Transverse colon (tissue), 4 donors: ENCODE results near the gene YIPF4. TPM values are rescaled to one million over a fixed set of nuclear protein-coding genes. Genes with fewer than 3 reads are reported as not detected.
"Not testable (repeated sequence)": the region's sequence is repeated elsewhere in the genome, so short reads cannot be mapped to it uniquely, and the experiment has no call there.

Experiments used
- DNase-seq: peaks from one replicate; pipeline ENCODE4 v3.0.0-alpha.2; 2019
- H3K27ac ChIP-seq, 4 donors: fragments of 200-600 bp; sonication (generic); 2 replicates each; pipeline ENCODE4 v1.5.1; 2016 to 2018; ENCODE audit warnings: inconsistent platforms in 4 of 4
- H3K27me3 ChIP-seq: fragments of 200-600 bp; sonication (generic); 2 replicates; pipeline ENCODE4 v1.5.1; 2017; ENCODE audit warnings: inconsistent platforms
- H3K36me3 ChIP-seq, 4 donors: fragments of 200-600 bp; sonication (generic); 2 replicates each; pipeline ENCODE4 v1.5.1; 2017 to 2019; ENCODE audit warnings: inconsistent platforms in 4 of 4
- H3K4me1 ChIP-seq, 4 donors: fragments of 200-600 bp; sonication (generic); 2 replicates each; pipeline ENCODE4 v1.5.1; 2017 to 2020; ENCODE audit warnings: inconsistent platforms in 4 of 4
- H3K4me3 ChIP-seq, 4 donors: fragments of 200-600 bp; sonication (generic); 1 replicate in 1 of 4; 2 replicates in 3 of 4; pipeline versions ENCODE4 v1.5.1 to v1.6.1; 2017 to 2019; ENCODE audit warnings: inconsistent platforms in 4 of 4
- H3K9me3 ChIP-seq, 2 donors: fragments of 200-600 bp; sonication (generic); 2 replicates each; pipeline ENCODE4 v1.5.1; 2017 to 2019; ENCODE audit warnings: inconsistent platforms in 2 of 2
- EP300 ChIP-seq: sonication (generic); formaldehyde crosslinking; IDR thresholded peaks from one replicate; pipeline ENCODE4 v1.6.1; 2017; ENCODE audit warnings: antibody characterized with exemption, low read depth
- POLR2A ChIP-seq: fragments of 450-650 bp; IDR thresholded peaks from one replicate; pipeline ENCODE4 v1.6.1; 2016; ENCODE audit warnings: antibody characterized with exemption, mild to moderate bottlenecking, moderate library complexity
- POLR2AphosphoS5 ChIP-seq, 3 donors: sonication (generic); formaldehyde crosslinking; IDR thresholded peaks; one replicate each; pipeline ENCODE4 v1.6.1; 2016; ENCODE audit warnings: antibody characterized with exemption in 3 of 3
- WGBS, 2 donors: methylation state at CpG; one replicate each; pipeline ENCODE4 v1.1.5; 2018; ENCODE audit warnings: low coverage in 1 of 2; 5-methylcytosine and 5-hydroxymethylcytosine counted together
- in situ Hi-C, 4 donors: fragments of 200-750 bp; cut with MboI; loops; one replicate each; pipeline versions ENCODE4 v1.15.0 to v1.15.1; 2017; ENCODE audit warnings: low sequenced_read_pairs in 3 of 4, low pct_ligation_motif_present in 1 of 4, low pct_unique_long_range_greater_than_20kb in 1 of 4
- intact Hi-C: fragments of 100-400 bp; cut with DNase I; formaldehyde crosslinking; loops from one replicate; pipeline ENCODE4 v1.15.1; 2023; ENCODE audit warnings: low total_unique reads
- total RNA-seq, 4 donors: library from RNA; depleted of rRNA; stranded (reverse); fragments of >200 nt; gene quantifications; one replicate each; pipeline ENCODE4 v1.1.0, GENCODE V29; 2016
- TF ChIP-seq, protein P1 (sequence below), 5 experiments: fragments of 200-600 bp in 3 of 5; fragments of 450-650 bp in 2 of 5; sonication (generic) in 3 of 5; IDR thresholded peaks; 1 replicate in 2 of 5; 2 replicates in 3 of 5; pipeline ENCODE4 v1.5.1; 2016 to 2017; ENCODE audit warnings: antibody characterized with exemption in 5 of 5, inconsistent platforms in 3 of 5, mild to moderate bottlenecking in 2 of 5, moderate library complexity in 1 of 5

YIPF4 gene
- total RNA-seq, 4 donors from 2014 or later: 11.7 to 19.5 (median 16.1) TPM

DNA sequence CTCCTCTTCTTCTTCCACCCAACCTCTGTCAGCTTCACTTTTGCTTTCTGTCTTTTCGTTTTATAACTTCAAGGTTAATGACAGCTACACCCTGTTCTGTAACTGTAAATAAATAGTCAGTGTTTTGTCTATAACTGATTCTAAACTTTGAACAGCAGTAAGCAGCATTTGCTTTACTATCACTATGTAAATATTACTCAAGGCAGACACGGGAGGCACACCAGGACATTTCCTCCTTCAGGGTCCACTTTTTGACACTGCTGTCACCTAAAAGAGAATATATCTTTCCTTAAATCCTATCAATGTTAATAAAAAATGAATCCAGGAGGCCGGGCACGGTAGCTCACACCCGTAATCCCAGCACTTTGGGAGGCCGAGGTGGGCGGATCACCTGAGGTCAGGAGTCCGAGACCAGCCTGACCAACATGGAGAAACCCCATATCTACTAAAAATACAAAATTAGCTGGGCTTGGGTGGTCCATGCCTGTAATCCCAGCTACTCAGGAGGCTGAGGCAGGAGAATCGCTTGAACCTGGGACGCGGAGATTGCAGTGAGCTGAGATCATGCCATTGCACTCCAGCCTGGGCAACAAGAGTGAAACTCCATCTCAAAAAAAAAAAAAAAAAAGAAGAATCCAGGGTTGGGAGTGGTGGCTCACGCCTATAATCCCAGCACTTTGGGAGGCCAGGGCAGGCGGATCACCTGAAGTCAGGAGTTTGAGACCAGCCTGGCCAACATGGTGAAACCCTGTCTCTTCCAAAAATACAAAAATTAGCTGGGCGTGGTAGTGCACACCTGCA is 51.7 kb downstream of the YIPF4 start:
- H3K9me3 ChIP-seq, H3K27me3 ChIP-seq, H3K36me3 ChIP-seq, in situ Hi-C loops, intact Hi-C loops: not testable (repeated sequence)
- H3K4me1 ChIP-seq: peaks cover 0 to 38% (median 12%) of the 10 kb centered on the region in 4 donors
- WGBS, 2 donors: 50 to 55% methylated on average over 3 to 14 of the region's 14 CpGs
- H3K4me3 ChIP-seq: peak overlapping the region in 2 of 4 donors; percentile 5 to 30
- TF ChIP-seq POLR2AphosphoS5 (IDR thresholded peaks at IDR 0.05): peak in 2 of 3 donors; percentile 46 to 63
- peak; percentile 52 for DNase-seq
- H3K27ac ChIP-seq: peak overlapping the region; percentile 83 to 89 (median 86)

DNA sequence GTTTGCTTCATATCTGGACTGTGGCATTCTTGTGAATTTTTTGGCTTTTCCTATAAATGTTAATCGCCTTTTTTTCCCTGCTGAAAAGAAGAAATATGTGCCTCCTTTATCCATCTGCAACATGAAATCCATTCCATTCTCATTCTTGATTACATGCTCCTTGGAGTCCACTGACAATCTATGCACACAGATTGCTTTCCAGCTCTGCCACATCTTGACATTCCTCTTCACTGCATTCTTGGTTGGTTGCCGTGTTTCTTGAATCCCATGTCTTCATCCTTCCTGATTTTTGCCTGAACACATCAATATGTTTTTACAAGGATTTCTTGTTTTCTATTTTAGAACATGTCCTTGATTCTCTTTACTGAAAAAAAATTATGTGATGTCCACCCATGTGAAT is 52.4 kb downstream of the YIPF4 start:
- Histone ChIP-seq H3K27ac (peak overlapping the region; percentile 83 to 89 (median 86)), H3K36me3 (no peaks in the 10 kb centered on the region), H3K9me3 (no peaks in the 10 kb centered on the region), H3K27me3 (no peaks in the 10 kb centered on the region), H3K4me1 (peaks cover 0 to 38% (median 12%) of the 10 kb centered on the region in 4 donors), H3K4me3 (no peak overlapping the region)
- WGBS, 2 donors: 88% methylated on average over 2 of the region's 2 CpGs
- TF ChIP-seq POLR2A (no peak), EP300 (no peak), POLR2AphosphoS5 (IDR thresholded peaks at IDR 0.05) (no peak)
- TF ChIP-seq, protein P1, sequence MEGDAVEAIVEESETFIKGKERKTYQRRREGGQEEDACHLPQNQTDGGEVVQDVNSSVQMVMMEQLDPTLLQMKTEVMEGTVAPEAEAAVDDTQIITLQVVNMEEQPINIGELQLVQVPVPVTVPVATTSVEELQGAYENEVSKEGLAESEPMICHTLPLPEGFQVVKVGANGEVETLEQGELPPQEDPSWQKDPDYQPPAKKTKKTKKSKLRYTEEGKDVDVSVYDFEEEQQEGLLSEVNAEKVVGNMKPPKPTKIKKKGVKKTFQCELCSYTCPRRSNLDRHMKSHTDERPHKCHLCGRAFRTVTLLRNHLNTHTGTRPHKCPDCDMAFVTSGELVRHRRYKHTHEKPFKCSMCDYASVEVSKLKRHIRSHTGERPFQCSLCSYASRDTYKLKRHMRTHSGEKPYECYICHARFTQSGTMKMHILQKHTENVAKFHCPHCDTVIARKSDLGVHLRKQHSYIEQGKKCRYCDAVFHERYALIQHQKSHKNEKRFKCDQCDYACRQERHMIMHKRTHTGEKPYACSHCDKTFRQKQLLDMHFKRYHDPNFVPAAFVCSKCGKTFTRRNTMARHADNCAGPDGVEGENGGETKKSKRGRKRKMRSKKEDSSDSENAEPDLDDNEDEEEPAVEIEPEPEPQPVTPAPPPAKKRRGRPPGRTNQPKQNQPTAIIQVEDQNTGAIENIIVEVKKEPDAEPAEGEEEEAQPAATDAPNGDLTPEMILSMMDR (IDR thresholded peaks at IDR 0.05): no peak
- intact Hi-C loops (no loop called here), in situ Hi-C loops (no loop called here)
- DNase-seq: no peak

DNA sequence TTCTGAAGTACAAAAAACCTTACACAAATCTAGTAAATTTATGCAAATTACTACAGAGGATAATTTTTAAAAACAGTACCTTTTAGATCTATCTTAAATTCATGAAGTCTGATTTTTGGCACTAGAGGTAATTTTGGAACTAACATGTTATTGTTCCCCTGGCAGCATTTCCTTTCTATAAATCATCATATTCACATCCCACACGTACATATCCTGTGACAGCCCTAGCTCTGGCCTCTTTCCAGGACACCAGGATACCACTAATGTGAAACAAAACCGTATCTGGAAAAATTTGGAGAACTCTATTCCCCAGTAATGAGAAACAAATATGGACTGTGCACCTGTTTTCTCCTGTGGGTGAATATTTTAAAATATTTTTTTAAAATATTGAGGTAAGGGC is 65.1 kb downstream of the YIPF4 start:
- Histone ChIP-seq H3K9me3 (no peaks in the 10 kb centered on the region), H3K36me3 (no peaks in the 10 kb centered on the region), H3K4me3 (no peak overlapping the region), H3K4me1 (peaks cover 0 to 10% (median 4%) of the 10 kb centered on the region in 4 donors), H3K27ac (no peak overlapping the region), H3K27me3 (no peaks in the 10 kb centered on the region)
- DNase-seq: no peak
- intact Hi-C loops: no loop called here
- in situ Hi-C loops: no loop called here
- TF ChIP-seq EP300: no peak
- TF ChIP-seq, protein P1 (IDR thresholded peaks at IDR 0.05): no peak
- no peak for TF ChIP-seq POLR2AphosphoS5 (IDR thresholded peaks at IDR 0.05)
- TF ChIP-seq POLR2A: no peak
- WGBS, 2 donors: 50 to 54% methylated on average over 2 of the region's 2 CpGs

DNA sequence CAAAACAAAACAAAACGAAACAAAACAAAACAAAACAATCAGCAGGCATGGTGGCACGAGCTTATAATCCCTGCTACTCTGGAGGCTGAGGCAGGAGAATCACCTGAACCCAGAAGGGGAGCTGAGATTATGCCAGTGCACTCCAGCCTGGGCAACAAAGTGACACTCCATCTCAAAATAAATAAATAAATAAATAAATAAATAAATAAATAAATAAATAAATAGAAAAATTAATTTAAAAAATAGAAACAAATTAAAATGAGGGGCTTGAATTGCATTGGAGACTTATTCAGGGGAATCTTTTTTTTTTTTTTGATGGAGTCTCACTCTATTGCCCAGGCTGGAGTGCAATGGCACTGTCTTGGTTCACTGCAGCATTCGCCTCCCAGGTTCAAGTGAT is 73.1 kb downstream of the YIPF4 start:
- in situ Hi-C loops, H3K4me1 ChIP-seq, H3K4me3 ChIP-seq, H3K27me3 ChIP-seq, H3K9me3 ChIP-seq, DNase-seq, H3K36me3 ChIP-seq, intact Hi-C loops, H3K27ac ChIP-seq: not testable (repeated sequence)
- WGBS, 2 donors: 86 to 100% methylated on average over 3 of the region's 3 CpGs

DNA sequence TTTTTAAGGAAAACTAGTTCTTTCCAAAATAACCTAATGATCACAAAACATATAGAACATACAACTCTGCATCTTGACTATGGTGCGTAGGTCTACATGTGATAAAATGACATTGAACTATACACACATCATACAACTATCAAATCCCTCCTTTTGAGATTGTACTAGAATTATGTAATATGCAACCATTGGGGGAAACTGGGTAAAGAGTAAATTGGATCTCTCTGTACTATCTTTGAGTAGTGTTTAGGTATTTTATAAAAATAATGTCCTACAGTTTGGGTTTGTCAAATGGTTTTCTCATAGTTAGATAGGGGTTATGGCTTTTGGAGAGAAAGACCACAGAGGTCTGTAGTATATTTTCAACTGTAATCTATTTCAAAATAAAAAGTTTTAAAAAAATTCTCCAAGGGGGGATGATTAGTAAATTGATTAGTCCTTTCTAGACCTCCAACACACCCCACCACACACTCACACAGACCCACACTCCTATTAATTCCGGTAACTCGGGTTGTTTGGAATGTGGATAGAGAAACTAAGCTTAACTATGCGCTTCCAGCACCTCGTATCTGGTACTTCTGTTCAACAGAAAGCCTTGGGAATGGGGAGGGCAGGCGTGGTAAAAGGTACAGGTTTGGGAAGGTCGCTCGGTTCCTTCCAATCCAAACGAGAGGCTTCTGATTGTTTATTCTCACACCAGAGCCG is 78.4 kb downstream of the YIPF4 start:
- intact Hi-C loops: no loop called here
- TF ChIP-seq EP300 (no peak), POLR2AphosphoS5 (IDR thresholded peaks at IDR 0.05) (no peak), POLR2A (no peak)
- TF ChIP-seq, protein P1 (IDR thresholded peaks at IDR 0.05): no peak

More for the DNA sequence above, 78.4 kb downstream of the YIPF4 start:
- Histone ChIP-seq H3K4me3 (peak overlapping the region; percentile 72 to 100 (median 80)), H3K4me1 (peaks cover 20 to 33% (median 23%) of the 10 kb centered on the region in 4 donors), H3K27ac (peak overlapping the region; percentile 93 to 100 (median 97)), H3K27me3 (no peaks in the 10 kb centered on the region), H3K36me3 (no peaks in the 10 kb centered on the region), H3K9me3 (no peaks in the 10 kb centered on the region)
- in situ Hi-C loops: no loop called here
- no peak for DNase-seq
- WGBS, 2 donors: 11 to 100% methylated on average over 1 to 10 of the region's 10 CpGs
